Vagina (tissue), 2 donors: Measurements from ENCODE around the gene CRAT. TPM values are rescaled to one million over a fixed set of nuclear protein-coding genes. Genes with fewer than 3 reads are reported as not detected.
"Not testable (repeated sequence)": the region's sequence is repeated elsewhere in the genome, so short reads cannot be mapped to it uniquely, and the experiment has no call there.

Experiments used
- DNase-seq, 2 donors: peaks; one replicate each; pipeline ENCODE4 v3.0.0-alpha.2; 2017; ENCODE audit errors: extremely low spot score in 2 of 2
- H3K27ac ChIP-seq: fragments of 200-600 bp; sonication (generic); one replicate; pipeline ENCODE4 v1.5.1; 2019
- H3K27me3 ChIP-seq: fragments of 200-600 bp; sonication (generic); one replicate; pipeline ENCODE4 v1.5.1; 2019
- H3K36me3 ChIP-seq, 2 donors: fragments of 200-600 bp; sonication (generic); one replicate each; pipeline ENCODE4 v1.5.1; 2017 to 2019
- H3K4me1 ChIP-seq: fragments of 200-600 bp; sonication (generic); one replicate; pipeline ENCODE4 v1.5.1; 2019
- H3K4me3 ChIP-seq, 2 donors: fragments of 200-600 bp; sonication (generic); 1 replicate in 1 of 2; 2 replicates in 1 of 2; pipeline ENCODE4 v1.5.1; 2016 to 2019
- H3K9me3 ChIP-seq: fragments of 200-600 bp; sonication (generic); one replicate; pipeline ENCODE4 v1.5.1; 2019
- CTCF ChIP-seq, 3 experiments: fragments of 450-650 bp in 2 of 3; fragments of 200-600 bp in 1 of 3; sonication (generic) in 1 of 3; IDR thresholded peaks; one replicate each; pipeline ENCODE4 v1.5.1; 2017 to 2019; ENCODE audit warnings: antibody characterized with exemption in 3 of 3, mild to moderate bottlenecking in 2 of 3, moderate library complexity in 2 of 3
- POLR2A ChIP-seq, 2 donors: fragments of 450-650 bp; IDR thresholded peaks; one replicate each; pipeline ENCODE4 v1.6.1; 2017; ENCODE audit warnings: antibody characterized with exemption in 2 of 2, mild to moderate bottlenecking in 2 of 2, moderate library complexity in 2 of 2
- POLR2AphosphoS5 ChIP-seq, 2 donors: sonication (generic); formaldehyde crosslinking; IDR thresholded peaks; one replicate each; pipeline ENCODE4 v1.9.0; 2017; ENCODE audit warnings: antibody characterized with exemption in 2 of 2, mild to moderate bottlenecking in 2 of 2, low read depth in 1 of 2; ENCODE audit not compliant: insufficient read depth in 1 of 2
- intact Hi-C: fragments of 100-400 bp; cut with DNase I; formaldehyde crosslinking; loops from one replicate; pipeline ENCODE4 v1.15.1; 2023
- total RNA-seq: library from RNA; depleted of rRNA; stranded (reverse); fragments of >200 nt; gene quantifications from one replicate; pipeline ENCODE4 v1.2.3, GENCODE V29; 2016

Gene CRAT
- total RNA-seq, 1 donor from 2014 or later: 59.9 TPM

DNA sequence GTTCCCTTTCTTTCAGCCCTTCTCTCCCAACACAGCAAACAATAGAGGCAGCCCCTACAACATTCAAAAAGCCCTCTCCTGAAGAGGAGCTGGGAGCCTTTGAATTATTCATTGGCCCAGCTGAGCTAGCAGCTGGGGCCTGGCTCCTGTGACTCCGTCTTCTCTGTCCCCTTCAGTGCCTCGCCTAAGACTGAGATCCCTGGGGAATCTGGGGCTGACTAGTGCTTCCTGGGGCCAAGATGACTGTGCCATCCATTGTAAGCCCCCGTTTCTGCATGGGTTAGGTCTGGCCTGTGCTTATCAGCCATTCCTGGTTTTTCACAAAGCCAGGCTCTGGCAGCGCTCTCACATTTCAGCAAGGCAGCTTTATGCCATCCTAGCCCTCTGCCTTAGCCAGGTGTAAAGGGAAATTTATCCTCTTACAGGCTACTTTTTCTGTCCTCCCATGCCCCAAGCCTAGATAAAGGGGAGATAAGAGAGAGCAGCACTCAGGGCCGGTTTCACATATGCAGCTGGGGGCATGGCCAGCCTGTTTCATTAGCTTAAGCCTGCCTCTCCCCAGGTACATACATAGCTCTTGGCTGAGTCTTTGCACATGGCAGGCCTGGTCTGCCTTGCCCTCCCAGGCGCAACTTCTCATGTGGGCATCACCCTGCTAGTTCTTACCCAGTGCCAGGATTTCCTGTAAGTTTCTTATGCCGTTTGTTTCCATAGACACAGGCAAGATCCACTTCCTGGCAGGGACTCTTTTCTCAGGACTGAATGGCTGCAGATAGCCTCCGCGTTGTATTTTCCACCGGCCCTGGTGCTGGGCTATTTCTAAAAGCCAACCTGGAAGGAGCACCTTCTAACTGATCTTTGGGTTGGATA lies 16.4 kb upstream of the CRAT start:
- no peaks in the 10 kb centered on the region for H3K9me3 ChIP-seq
- intact Hi-C loops: loop anchor here (10.0 kb wide), 1 partner anchor 588 kb away; no protein-coding TSS in a partner anchor
- no peak overlapping the region for H3K4me3 ChIP-seq
- no peak overlapping the region for H3K27ac ChIP-seq
- no peaks in the 10 kb centered on the region for H3K4me1 ChIP-seq
- no peaks in the 10 kb centered on the region for H3K27me3 ChIP-seq
- TF ChIP-seq POLR2A (IDR thresholded peaks at IDR 0.05) (no peak), POLR2AphosphoS5 (IDR thresholded peaks at IDR 0.05; ENCODE audit: insufficient read depth in 1 of 2, low read depth in 1 of 2) (no peak), CTCF (IDR thresholded peaks at IDR 0.05) (no peak)
- H3K36me3 ChIP-seq: peaks cover 0 to 23% of the 10 kb centered on the region in 2 donors
- no peak for DNase-seq

- H3K27ac ChIP-seq: no peak overlapping the region
- H3K4me3 ChIP-seq: no peak overlapping the region
- H3K27me3 ChIP-seq: no peaks in the 10 kb centered on the region
- no peaks in the 10 kb centered on the region for H3K4me1 ChIP-seq
- intact Hi-C loops: loop anchor here (10.0 kb wide), 1 partner anchor 589 kb away; no protein-coding TSS in a partner anchor
- H3K9me3 ChIP-seq: no peaks in the 10 kb centered on the region
- TF ChIP-seq POLR2A (IDR thresholded peaks at IDR 0.05): no peak
- TF ChIP-seq CTCF (IDR thresholded peaks at IDR 0.05): no peak
- TF ChIP-seq POLR2AphosphoS5 (IDR thresholded peaks at IDR 0.05; ENCODE audit: insufficient read depth in 1 of 2, low read depth in 1 of 2): no peak
- peaks cover 0 to 33% of the 10 kb centered on the region in 2 donors for H3K36me3 ChIP-seq
- DNase-seq: no peak
Measured at GRCh38 chr9:129125478-129125877, 14.9 kb upstream of the CRAT start.

- no peaks in the 10 kb centered on the region for H3K4me1 ChIP-seq
- no peak for DNase-seq
- no peak overlapping the region for H3K4me3 ChIP-seq
- no peaks in the 10 kb centered on the region for H3K27me3 ChIP-seq
- no peaks in the 10 kb centered on the region for H3K9me3 ChIP-seq
- no peak for TF ChIP-seq POLR2A (IDR thresholded peaks at IDR 0.05)
- no peak for TF ChIP-seq POLR2AphosphoS5 (IDR thresholded peaks at IDR 0.05; ENCODE audit: insufficient read depth in 1 of 2, low read depth in 1 of 2)
- no peak for TF ChIP-seq CTCF (IDR thresholded peaks at IDR 0.05)
- H3K27ac ChIP-seq: no peak overlapping the region
- intact Hi-C loops: loop anchor here (10.0 kb wide), 1 partner anchor 590 kb away; no protein-coding TSS in a partner anchor
- H3K36me3 ChIP-seq: peaks cover 0 to 34% of the 10 kb centered on the region in 2 donors
Measured at GRCh38 chr9:129124506-129125069, 14.0 kb upstream of the CRAT start.

DNA sequence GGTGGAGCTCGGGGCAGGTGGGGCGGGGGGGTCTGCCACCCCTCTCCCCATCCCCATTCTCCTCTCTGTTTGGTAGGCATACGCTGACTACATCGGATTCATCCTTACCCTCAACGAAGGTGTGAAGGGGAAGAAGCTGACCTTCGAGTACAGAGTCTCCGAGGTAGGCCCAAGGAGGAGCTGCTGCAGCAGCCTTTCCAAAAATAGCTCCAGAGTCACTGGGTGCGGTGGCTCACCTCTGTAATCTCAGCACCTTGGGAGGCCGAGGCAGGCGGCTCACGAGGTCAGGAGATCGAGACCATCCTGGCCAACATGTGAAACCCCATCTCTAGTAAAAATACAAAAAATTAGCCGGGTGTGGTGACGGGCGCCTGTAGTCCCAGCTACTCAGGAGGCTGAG lies 12.4 kb upstream of the CRAT start:
- H3K27me3 ChIP-seq, DNase-seq, H3K9me3 ChIP-seq, H3K27ac ChIP-seq, H3K4me1 ChIP-seq, H3K4me3 ChIP-seq: not testable (repeated sequence)
- peaks cover 0 to 34% of the 10 kb centered on the region in 2 donors for H3K36me3 ChIP-seq
- intact Hi-C loops: loop anchor here (10.0 kb wide), 1 partner anchor 592 kb away; no protein-coding TSS in a partner anchor

DNA sequence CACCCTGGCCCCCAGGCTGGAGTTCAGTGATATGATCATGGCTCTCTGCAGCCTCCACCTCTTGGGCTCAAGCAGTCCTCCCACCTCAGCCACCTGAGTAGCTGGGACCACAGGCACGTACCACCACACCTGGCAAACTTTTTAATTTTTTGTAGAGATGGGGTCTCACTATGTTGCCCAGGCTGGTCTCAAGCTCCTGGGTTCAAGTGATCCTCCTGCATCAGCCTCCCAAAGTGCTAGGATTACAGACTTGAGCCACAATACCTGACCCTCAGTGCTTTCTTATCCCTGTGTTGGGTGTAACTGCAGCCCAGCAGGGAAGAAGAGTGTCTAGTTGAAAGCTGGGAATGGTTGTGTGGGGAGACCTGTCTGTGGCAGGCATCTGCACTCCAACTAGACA lies 11.5 kb upstream of the CRAT start:
- no peak overlapping the region for H3K27ac ChIP-seq
- intact Hi-C loops: loop anchor here (10.0 kb wide), 1 partner anchor 593 kb away; no protein-coding TSS in a partner anchor
- H3K27me3 ChIP-seq: no peaks in the 10 kb centered on the region
- H3K9me3 ChIP-seq: no peaks in the 10 kb centered on the region
- no peak overlapping the region for H3K4me3 ChIP-seq
- no peak for DNase-seq
- no peaks in the 10 kb centered on the region for H3K4me1 ChIP-seq
- H3K36me3 ChIP-seq: peaks cover 0 to 34% of the 10 kb centered on the region in 2 donors
- TF ChIP-seq POLR2A (IDR thresholded peaks at IDR 0.05): no peak
- no peak for TF ChIP-seq CTCF (IDR thresholded peaks at IDR 0.05)
- TF ChIP-seq POLR2AphosphoS5 (IDR thresholded peaks at IDR 0.05; ENCODE audit: insufficient read depth in 1 of 2, low read depth in 1 of 2): no peak
